Sigmoid colon (tissue), 4 donors: ENCODE results near the gene SPATA31C1.

ENCODE experiments used
- POLR2A ChIP-seq, 2 donors: fragments of 450-650 bp; IDR thresholded peaks; one replicate each; pipeline ENCODE4 v1.6.1; 2016; ENCODE audit warnings: antibody characterized with exemption in 2 of 2, mild to moderate bottlenecking in 2 of 2, moderate library complexity in 2 of 2
- POLR2AphosphoS5 ChIP-seq, 4 donors: sonication (generic); formaldehyde crosslinking; IDR thresholded peaks; one replicate each; pipeline ENCODE4 v1.6.1; 2017; ENCODE audit warnings: antibody characterized with exemption in 4 of 4
- TF ChIP-seq, protein P1 (sequence below), 4 experiments: fragments of 450-650 bp in 3 of 4; fragments of 200-600 bp in 1 of 4; IDR thresholded peaks; one replicate each; pipeline ENCODE4 v1.5.1; 2016 to 2019; ENCODE audit warnings: antibody characterized with exemption in 4 of 4, mild to moderate bottlenecking in 3 of 4, moderate library complexity in 2 of 4

DNA sequence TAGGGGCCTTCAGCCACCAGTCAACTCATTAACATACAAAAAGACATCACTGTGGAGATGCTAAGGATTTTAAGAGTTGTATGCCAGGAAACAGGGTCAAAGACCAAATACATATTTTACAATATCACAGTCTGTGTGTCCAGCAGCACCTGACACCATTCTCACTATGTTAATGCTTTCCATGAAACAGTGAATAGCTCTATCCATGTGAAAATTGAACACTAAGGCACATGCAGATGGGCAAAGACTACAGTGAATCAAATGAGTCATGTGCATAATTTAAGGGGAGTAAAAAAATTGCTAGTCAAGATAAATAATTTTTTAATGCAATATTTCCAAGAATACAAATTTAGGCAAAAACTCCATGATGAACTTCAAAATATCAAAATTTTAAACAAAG is 42.7 kb upstream of the SPATA31C1 start:
- TF ChIP-seq, protein P1, sequence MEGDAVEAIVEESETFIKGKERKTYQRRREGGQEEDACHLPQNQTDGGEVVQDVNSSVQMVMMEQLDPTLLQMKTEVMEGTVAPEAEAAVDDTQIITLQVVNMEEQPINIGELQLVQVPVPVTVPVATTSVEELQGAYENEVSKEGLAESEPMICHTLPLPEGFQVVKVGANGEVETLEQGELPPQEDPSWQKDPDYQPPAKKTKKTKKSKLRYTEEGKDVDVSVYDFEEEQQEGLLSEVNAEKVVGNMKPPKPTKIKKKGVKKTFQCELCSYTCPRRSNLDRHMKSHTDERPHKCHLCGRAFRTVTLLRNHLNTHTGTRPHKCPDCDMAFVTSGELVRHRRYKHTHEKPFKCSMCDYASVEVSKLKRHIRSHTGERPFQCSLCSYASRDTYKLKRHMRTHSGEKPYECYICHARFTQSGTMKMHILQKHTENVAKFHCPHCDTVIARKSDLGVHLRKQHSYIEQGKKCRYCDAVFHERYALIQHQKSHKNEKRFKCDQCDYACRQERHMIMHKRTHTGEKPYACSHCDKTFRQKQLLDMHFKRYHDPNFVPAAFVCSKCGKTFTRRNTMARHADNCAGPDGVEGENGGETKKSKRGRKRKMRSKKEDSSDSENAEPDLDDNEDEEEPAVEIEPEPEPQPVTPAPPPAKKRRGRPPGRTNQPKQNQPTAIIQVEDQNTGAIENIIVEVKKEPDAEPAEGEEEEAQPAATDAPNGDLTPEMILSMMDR (IDR thresholded peaks at IDR 0.05), result no peak
- TF ChIP-seq POLR2A (IDR thresholded peaks at IDR 0.05) (no peak), POLR2AphosphoS5 (IDR thresholded peaks at IDR 0.05) (no peak)
